Endodermal cell (in vitro differentiated cells): Measurements from ENCODE around the gene TMEM164. TPM values are rescaled to one million over a fixed set of nuclear protein-coding genes. Genes with fewer than 3 reads are reported as not detected.

ENCODE experiments used
- DNase-seq: peaks from one replicate; pipeline ENCODE4 v3.0.0-alpha.2; 2017
- H3K27ac ChIP-seq: 2 replicates; pipeline ENCODE4 v1.5.1; 2013; ENCODE audit warnings: mild to moderate bottlenecking, low read depth, low read length, moderate library complexity
- H3K27me3 ChIP-seq: 2 replicates; pipeline ENCODE4 v1.6.1; 2013; ENCODE audit warnings: mild to moderate bottlenecking, low read length, moderate library complexity; ENCODE audit not compliant: insufficient read depth, control insufficient read depth, poor library complexity, severe bottlenecking
- H3K36me3 ChIP-seq: 2 replicates; pipeline ENCODE4 v1.7.0; 2013; ENCODE audit warnings: mild to moderate bottlenecking, low read length, moderate library complexity; ENCODE audit not compliant: control insufficient read depth, insufficient read depth
- H3K4me1 ChIP-seq: one replicate; pipeline ENCODE4 v1.7.0; 2013; ENCODE audit warnings: low read length; ENCODE audit not compliant: control insufficient read depth, insufficient read depth
- H3K4me3 ChIP-seq: 2 replicates; pipeline ENCODE4 v1.5.1; 2013; ENCODE audit warnings: mild to moderate bottlenecking, low read length, moderate library complexity
- H3K9ac ChIP-seq: 2 replicates; pipeline ENCODE4 v1.6.1; 2013; ENCODE audit warnings: mild to moderate bottlenecking, low read length, moderate library complexity; ENCODE audit not compliant: poor library complexity, severe bottlenecking; ENCODE audit errors: extremely low read depth
- H3K9me3 ChIP-seq: 2 replicates; pipeline ENCODE4 v1.6.1; 2013; ENCODE audit warnings: mild to moderate bottlenecking, low read length, moderate library complexity; ENCODE audit not compliant: control insufficient read depth
- H3K27ac Mint-ChIP-seq: 2 replicates; pipeline ENCODE4 v1.8.0; 2020; ENCODE audit warnings: mixed read lengths
- H3K27me3 Mint-ChIP-seq: 2 replicates; pipeline ENCODE4 v1.8.0; 2021; ENCODE audit warnings: mild to moderate bottlenecking, mixed read lengths; ENCODE audit not compliant: insufficient read depth
- H3K36me3 Mint-ChIP-seq: 2 replicates; pipeline ENCODE4 v1.8.0; 2020; ENCODE audit warnings: low read depth, mixed read lengths
- H3K4me1 Mint-ChIP-seq: 2 replicates; pipeline ENCODE4 v1.8.0; 2020; ENCODE audit warnings: mixed read lengths
- H3K4me3 Mint-ChIP-seq: 2 replicates; pipeline ENCODE4 v1.8.0; 2020; ENCODE audit warnings: mild to moderate bottlenecking, moderate library complexity, mixed read lengths
- H3K9me3 Mint-ChIP-seq: 2 replicates; pipeline ENCODE4 v1.8.0; 2020; ENCODE audit warnings: mild to moderate bottlenecking, mixed read lengths
- CTCF ChIP-seq: fragments of 200-600 bp; sonication (generic); conservative IDR thresholded peaks from 2 replicates; pipeline ENCODE4 v1.5.0; 2021; ENCODE audit warnings: antibody characterized with exemption, mild to moderate bottlenecking
- WGBS, 2 experiments: methylation state at CpG; one replicate each; pipeline versions ENCODE4 v1.1.5 to v1.1.7; 2013; ENCODE audit warnings: missing lambda C conversion rate in 2 of 2, mixed read lengths in 1 of 2; ENCODE audit not compliant: insufficient coverage in 1 of 2, insufficient read length in 1 of 2; 5-methylcytosine and 5-hydroxymethylcytosine counted together
- total RNA-seq, 2 donors: library from RNA; stranded (reverse); fragmentation: NEBNext Ultra II Directional in 1 of 2; extraction: Animal tissue kit (Norgen Biotek cat#: 25700) in 1 of 2; gene quantifications; 2 replicates in 1 of 2; 3 replicates in 1 of 2; pipeline ENCODE4 v1.2.1, GENCODE V29; 2021

The TMEM164 gene
- total RNA-seq, 2 donors from 2014 or later = 30.4 to 50.7 TPM

- Histone ChIP-seq H3K9me3 (no peaks in the 10 kb centered on the region), H3K9ac (no peak overlapping the region), H3K4me1 (no peaks in the 10 kb centered on the region), H3K4me3 (no peak overlapping the region), H3K36me3 (no peaks in the 10 kb centered on the region), H3K27me3 (no peaks in the 10 kb centered on the region), H3K27ac (no peak overlapping the region)
- Mint-ChIP-seq H3K27ac (no peak overlapping the region), H3K4me3 (no peak overlapping the region), H3K4me1 (peaks cover 5% of the 10 kb centered on the region), H3K27me3 (no peaks in the 10 kb centered on the region), H3K9me3 (no peaks in the 10 kb centered on the region), H3K36me3 (no peaks in the 10 kb centered on the region)
- peak; percentile 1 for DNase-seq
- WGBS, 2 experiments = 92% methylated on average over 1 of the region's 1 CpG; no CpG with 5 or more reads in 1 of the 2 experiments
- no peak for TF ChIP-seq CTCF
These were observed 160.0 kb downstream of the TMEM164 start for GRCh38 chrX:110162867-110163266.

- H3K27me3 Mint-ChIP-seq = no peaks in the 10 kb centered on the region
- TF ChIP-seq CTCF = no peak
- H3K4me3 Mint-ChIP-seq = no peak overlapping the region
- no peak overlapping the region for H3K4me3 ChIP-seq
- no peaks in the 10 kb centered on the region for H3K9me3 Mint-ChIP-seq
- H3K4me1 Mint-ChIP-seq = peaks cover 5% of the 10 kb centered on the region
- H3K9me3 ChIP-seq = no peaks in the 10 kb centered on the region
- DNase-seq = peak; percentile 5
- no peaks in the 10 kb centered on the region for H3K27me3 ChIP-seq
- no peak overlapping the region for H3K27ac ChIP-seq
- no peaks in the 10 kb centered on the region for H3K36me3 Mint-ChIP-seq
- H3K27ac Mint-ChIP-seq = no peak overlapping the region
- H3K4me1 ChIP-seq = no peaks in the 10 kb centered on the region
- no peak overlapping the region for H3K9ac ChIP-seq
- no peaks in the 10 kb centered on the region for H3K36me3 ChIP-seq
- WGBS, 2 experiments = 93 to 96% methylated on average over 3 of the region's 3 CpGs
These were observed 160.6 kb downstream of the TMEM164 start for GRCh38 chrX:110163488-110163887.

- Histone ChIP-seq H3K9ac (no peak overlapping the region), H3K4me1 (no peaks in the 10 kb centered on the region), H3K4me3 (no peak overlapping the region), H3K36me3 (no peaks in the 10 kb centered on the region), H3K27me3 (no peaks in the 10 kb centered on the region), H3K9me3 (no peaks in the 10 kb centered on the region), H3K27ac (no peak overlapping the region)
- TF ChIP-seq CTCF = peak; percentile 97
- peak; percentile 86 for DNase-seq
- no peaks in the 10 kb centered on the region for H3K27me3 Mint-ChIP-seq
- no peak overlapping the region for H3K27ac Mint-ChIP-seq
- 87% methylated on average over 5 of the region's 9 CpGs; no CpG with 5 or more reads in 1 of the 2 experiments for WGBS, 2 experiments
- peaks cover 11% of the 10 kb centered on the region for H3K36me3 Mint-ChIP-seq
- peaks cover 5% of the 10 kb centered on the region for H3K4me1 Mint-ChIP-seq
- no peaks in the 10 kb centered on the region for H3K9me3 Mint-ChIP-seq
- no peak overlapping the region for H3K4me3 Mint-ChIP-seq
These were observed 165.1 kb downstream of the TMEM164 start for GRCh38 chrX:110167952-110168451.
